ENCODE results near the gene CORO2A.

GRCh38 chr9:98096091-98096490 is 96.3 kb downstream of the CORO2A start:
- TF ChIP-seq POLR2AphosphoS5 (IDR thresholded peaks at IDR 0.05), result no peak
- no peak for TF ChIP-seq CTCF (IDR thresholded peaks at IDR 0.05)
- no peak for TF ChIP-seq POLR2A (IDR thresholded peaks at IDR 0.05)
